Left forelimb (tissue), 1 donor: ENCODE results near the gene CPZ.
"Not testable (repeated sequence)": the region's sequence is repeated elsewhere in the genome, so short reads cannot be mapped to it uniquely, and the experiment has no call there.

Experiments used
- DNase-seq: peaks from one replicate; pipeline ENCODE4 v3.0.0-alpha.2; 2018; ENCODE audit warnings: low spot score

Gene CPZ

DNA sequence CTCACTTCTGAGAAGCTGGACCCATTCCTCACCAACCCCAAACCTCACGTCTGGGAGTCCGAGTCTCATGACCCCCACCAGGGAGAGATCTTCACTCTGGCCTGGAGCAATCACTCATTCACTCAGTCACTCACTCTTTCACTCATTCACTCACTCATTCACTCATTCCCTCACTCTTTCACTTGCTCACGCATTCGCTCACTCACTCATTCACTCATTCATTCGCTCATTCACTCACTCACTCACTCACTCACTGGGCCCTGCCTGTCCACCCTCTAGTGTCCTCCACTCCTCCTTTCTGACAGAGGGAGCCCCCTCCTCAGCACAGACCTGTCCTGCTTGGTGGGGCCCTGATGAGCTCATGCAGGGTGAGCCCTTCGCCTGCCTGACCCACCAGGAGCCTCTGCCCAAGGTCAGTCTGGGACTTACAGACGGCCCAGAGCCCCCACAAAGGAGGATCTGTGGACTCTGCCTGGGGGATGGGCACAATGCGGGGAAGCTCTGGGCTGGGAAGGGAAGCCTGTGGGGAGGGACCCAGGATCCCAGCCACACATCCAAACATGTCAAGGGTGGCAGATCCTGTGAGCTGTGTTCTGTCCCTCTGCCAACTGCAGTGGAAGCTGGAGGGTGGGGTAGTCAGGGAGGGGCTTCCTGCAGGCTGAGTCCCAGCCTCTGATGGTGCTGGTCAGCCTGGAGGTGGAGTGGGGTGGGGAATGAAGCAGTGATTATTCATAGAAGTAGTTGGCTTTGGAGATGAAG lies 18.5 kb downstream of the CPZ start:
- DNase-seq, result no peak

DNA sequence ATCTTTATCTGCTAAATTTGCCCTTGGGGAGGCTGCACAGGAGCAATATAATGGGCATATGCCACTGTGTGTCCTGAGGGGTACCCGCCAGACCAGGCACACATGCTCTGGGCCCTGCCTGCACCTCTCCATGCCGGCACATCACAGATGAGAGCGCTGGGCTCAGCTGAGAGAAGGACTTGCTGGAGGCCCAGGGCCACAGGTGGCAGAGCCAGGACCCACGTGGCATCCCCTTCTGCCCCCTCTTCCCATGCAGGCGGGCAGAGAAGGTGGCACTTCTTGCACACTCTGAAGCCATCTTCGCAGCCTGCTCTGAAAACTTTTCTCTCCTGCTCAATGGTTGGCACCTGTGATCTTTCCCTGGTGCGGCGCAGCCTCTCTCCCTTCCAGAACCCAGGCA lies 20.1 kb downstream of the CPZ start:
- no peak for DNase-seq

DNA sequence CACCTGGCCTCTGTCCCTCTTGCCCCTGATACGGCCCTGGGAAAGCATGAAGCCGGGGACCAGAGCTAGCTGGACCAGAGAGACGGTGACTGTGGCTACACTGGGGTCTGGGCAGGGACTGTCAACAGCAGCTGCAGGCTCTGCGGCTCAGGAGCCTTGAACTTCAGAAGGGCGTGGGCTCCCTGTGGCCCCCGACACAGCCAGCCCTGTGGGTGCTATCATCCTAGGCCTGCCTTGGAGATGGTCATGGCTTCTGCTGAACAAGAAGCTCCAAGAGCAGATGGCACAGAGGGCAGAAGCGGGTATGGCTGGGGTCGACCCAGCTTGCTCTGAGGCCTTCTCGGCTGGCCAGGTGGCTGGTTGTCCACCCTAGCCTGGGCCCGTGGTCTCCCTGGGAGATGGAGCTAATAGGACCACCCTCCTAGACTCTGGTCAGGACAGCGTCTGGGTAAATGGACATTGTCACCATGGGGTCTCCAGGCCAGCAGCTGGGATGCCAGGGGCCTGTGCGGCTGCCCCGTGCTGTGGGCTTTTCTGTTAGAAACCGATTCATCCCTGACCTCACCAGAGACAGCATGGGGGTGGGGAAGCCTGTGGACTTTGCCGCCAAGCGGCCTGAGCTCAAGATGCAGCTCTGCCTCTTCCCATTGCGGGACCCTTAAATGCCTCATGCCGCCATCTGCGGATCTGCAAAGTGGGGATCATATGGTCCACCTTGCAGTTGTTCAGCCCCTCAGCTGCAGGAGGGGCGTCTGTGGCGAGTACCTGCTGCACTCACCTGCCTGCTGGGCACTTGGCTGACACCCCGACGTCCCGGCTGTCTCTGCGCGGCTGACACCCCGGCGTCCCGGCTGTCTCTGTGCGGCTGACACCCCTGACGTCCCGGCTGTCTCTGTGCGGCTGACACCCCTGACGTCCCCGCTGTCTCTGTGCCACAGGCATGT lies 21.1 kb downstream of the CPZ start:
- DNase-seq, result no peak

DNA sequence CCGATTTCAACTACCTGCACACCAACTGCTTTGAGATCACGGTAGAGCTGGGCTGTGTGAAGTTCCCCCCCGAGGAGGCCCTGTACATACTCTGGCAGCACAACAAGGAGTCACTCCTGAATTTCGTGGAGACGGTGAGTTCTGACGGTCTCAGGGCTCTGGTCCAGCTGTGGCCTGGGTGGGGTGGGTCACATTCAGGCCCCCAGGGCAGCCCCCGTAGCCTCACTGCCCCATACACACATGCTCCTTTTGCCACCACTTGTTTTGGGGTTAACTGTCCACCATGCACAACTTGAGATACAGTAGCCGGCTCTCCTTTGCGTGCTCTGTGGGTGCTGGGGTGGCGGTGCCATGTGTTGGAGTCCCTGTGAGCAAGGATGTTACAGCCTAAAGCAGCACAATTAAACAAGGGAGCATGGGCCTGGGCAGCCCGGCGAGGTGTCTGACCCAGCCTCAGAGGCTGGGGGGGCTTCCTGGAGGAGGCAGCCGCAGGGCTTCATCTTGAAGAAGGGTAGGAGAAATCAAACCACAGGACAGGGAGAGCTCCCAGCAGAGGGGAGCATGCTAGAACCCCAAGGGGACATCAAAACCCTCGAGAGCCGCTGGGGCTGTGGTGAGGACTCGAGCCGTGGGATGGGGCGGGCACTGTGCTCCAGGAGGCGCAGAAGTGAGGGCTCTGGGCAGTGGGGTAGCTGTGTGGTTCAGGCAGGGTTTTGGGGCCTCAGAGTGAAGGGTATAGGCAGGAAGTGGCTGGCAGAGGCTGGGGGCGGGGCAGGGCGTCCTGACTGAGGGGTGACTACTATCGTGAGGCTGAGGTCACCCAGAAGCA lies 22.0 kb downstream of the CPZ start:
- no peak for DNase-seq

DNA sequence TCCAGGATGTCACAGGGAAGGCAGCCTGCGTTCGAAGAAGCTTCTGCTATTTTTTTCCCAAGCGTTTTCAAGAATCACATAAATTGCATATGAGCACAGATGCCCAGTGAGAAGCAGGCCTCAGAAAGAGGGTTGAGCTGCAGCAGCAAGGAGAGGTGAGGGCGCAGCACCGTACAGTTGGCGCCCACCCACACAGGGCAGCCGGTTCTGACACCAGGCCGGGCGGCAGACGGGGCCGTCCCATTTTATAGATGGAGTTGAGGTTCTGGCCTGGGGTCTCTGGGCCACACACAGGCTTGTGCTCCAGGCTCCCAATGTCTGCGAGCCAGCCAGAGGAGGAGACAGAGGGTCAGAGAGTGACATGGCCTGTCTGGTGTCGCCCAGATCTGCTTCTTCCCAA lies 22.8 kb downstream of the CPZ start:
- no peak for DNase-seq

DNA sequence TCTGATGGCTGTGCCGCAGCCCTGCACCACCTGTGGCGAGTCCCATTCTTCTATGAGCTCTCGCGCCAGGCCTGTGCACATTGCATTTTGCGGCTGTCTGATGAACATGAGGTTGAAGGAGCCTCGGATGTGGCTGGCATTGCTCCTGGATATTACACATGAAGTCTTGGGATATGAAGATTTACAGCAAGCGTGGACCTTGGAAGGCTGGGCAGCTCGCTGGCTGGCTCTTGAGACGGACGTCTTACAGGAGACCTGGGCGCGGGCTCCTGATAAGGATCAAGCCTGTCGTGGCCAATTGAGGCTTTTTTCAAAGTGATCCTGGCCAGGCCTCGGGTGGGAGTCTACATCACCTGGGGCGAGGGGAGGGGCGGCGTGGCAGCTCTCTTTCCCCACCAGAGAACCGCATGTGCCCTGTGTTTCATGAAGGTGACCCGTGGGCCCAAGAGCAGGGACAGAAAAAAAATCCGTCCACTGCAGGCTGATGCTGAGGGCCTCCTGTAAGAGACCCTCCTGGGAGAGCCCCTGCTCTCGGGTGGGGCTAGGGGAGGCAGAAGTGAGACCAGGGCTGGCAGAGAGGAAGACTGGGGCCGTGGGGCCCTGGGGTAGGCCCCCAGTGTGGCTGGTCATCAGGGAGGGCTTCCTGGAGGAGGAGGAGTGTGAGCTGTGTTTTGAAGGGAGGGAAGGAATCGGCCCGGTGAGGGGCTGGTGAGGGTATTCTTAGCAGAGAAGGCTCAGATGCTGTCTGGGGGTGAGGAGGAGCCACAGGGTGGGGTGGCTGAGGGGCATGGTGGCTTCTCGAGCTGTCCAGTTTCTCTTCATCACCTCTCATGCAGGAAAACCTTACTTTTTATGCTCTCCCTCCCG lies 23.6 kb downstream of the CPZ start:
- DNase-seq, result no peak

DNA sequence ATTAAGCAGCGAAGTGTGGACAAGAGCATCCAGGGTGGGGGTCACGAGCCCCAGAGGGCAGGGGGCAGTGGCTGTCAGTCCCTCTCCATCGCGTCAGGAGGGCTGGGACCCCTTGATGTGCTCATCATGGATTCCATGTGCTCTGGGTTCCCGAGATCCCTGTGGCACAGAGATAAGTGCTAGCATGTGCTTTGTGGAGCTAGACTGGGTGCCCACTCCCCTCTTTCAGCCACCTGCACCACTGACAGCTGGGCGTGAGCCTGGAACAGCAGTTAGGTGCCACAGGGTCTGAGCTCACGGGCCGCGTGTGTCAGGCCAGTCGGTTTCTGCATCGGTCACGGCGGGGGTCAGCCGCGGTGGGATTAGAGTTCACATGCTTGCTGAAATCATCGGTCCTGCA lies 24.3 kb downstream of the CPZ start:
- DNase-seq, result no peak

DNA sequence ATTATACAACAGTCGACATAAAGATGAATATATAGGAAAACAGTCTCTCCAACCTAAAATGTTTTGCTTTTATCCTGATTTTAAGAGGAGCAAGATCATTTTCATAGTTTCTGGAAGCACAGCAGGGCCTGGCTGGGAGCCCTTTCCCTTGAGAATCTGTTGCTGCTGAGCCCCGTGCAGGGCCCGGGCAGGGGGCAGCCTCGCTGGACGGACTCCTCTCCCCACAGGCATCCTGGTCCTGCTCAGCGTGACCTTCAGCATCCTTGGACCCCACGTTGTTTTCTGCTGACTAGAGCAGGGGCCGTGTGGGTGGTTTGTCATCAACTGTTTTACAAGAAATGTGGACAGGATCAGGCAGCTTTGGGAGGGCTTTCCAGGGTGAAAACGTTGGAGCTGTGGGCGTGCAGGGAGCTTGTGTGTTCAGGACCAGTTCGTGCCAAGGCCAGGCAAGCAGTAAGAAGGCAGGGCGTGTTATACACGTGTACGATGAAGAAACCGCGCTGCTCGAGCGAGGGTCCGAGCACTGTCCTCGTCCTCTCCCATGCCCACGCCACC lies 25.0 kb downstream of the CPZ start:
- DNase-seq, result no peak

DNA sequence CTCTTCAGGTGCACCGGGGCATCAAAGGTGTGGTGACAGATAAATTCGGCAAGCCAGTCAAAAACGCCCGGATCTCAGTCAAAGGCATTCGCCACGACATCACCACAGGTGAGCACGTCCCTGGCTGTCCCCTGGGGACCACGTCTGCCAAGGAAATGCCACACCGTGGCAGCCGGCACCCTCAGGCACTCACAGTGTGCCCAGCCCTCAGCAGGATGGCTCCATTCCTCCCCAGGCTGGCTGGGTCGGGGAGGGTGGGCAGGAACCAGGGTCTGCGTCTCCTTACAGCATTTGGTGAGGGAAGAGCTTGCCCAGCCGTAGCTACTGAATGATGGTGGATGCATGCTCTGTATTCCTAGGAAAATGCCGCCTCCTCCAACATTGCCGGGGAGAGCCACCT lies 25.9 kb downstream of the CPZ start:
- no peak for DNase-seq

DNA sequence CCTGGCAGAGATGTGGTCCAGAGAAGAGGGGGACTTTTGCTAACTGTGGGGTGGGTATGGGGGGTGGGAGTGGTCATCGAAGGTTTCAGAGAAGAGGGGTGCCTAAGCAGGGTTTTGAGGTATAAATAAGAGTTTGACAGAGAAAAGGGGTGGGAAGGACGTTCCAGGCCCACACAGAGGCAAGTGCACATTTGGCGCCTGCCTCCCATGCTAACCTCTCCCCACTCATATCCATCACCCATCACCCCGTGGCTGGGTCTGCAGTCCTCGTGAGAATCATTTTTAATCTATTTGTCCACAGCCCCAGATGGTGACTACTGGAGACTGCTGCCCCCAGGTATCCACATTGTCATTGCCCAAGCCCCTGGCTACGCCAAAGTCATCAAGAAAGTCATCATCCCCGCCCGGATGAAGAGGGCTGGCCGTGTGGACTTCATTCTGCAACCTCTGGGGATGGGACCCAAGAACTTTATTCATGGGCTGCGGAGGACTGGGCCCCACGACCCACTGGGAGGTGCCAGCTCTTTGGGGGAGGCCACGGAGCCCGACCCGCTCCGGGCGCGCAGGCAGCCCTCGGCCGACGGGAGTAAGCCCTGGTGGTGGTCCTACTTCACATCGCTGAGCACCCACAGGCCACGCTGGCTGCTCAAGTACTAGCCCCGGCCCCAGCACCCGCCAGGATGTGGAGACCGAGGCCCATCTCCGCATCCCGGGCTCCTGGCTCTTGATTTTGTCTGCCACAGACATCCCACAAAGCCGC lies 26.6 kb downstream of the CPZ start:
- no peak for DNase-seq

DNA sequence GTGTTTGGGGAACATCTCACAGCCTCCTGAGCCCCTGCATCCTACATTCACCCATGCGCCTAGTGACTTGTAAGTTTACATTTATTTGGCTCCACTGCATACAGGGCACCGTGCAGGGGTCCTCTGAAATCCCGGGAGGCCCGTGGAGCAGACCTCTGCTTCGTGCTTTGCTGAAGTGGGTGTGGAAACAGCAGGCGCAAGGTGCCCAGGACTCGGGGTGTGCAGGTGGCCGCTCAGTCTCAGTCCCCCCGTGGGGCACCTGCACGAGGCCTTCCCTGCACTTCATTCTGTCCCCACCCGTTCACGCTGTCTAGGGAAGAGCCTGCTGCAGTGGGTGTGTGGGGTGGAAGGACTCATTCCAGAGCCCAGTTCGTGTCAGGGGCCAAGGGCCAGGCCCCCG lies 28.6 kb downstream of the CPZ start:
- DNase-seq, result not testable (repeated sequence)

DNA sequence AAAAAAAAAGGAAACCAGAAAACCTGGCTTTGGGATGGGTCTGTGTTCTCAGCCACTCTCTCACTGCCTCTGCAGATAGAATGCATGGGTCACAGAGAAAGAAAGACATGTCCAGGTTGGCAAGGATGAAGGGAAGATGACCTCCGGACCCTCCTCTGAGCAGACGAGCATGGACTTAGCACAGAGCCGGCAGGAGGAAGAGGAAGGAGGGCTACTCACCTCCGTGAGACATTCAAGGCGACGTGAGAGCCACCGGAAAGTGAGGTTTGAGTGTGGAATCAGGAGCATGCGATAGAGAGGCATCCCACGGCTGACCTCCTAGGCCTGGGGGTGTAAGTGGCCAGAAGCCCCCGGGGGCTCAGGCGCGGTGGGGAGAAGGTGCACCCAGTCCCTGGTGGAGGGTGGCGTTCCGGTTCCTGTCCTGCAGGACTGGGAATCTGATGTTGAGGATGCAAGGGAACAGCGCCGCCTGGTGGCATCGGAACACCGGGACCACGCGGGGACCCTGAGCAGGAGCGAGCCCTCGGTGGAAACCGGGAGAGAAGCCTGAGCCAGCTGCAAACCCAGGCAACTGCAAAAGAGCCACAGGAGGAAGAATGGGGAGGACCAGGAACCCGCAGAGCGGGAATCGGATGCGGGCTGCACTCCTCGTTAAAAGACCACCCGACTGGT lies 32.2 kb downstream of the CPZ start:
- not testable (repeated sequence) for DNase-seq

DNA sequence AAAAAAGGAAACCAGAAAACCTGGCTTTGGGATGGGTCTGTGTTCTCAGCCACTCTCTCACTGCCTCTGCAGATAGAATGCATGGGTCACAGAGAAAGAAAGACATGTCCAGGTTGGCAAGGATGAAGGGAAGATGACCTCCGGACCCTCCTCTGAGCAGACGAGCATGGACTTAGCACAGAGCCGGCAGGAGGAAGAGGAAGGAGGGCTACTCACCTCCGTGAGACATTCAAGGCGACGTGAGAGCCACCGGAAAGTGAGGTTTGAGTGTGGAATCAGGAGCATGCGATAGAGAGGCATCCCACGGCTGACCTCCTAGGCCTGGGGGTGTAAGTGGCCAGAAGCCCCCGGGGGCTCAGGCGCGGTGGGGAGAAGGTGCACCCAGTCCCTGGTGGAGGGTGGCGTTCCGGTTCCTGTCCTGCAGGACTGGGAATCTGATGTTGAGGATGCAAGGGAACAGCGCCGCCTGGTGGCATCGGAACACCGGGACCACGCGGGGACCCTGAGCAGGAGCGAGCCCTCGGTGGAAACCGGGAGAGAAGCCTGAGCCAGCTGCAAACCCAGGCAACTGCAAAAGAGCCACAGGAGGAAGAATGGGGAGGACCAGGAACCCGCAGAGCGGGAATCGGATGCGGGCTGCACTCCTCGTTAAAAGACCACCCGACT lies 37.8 kb downstream of the CPZ start:
- not testable (repeated sequence) for DNase-seq

DNA sequence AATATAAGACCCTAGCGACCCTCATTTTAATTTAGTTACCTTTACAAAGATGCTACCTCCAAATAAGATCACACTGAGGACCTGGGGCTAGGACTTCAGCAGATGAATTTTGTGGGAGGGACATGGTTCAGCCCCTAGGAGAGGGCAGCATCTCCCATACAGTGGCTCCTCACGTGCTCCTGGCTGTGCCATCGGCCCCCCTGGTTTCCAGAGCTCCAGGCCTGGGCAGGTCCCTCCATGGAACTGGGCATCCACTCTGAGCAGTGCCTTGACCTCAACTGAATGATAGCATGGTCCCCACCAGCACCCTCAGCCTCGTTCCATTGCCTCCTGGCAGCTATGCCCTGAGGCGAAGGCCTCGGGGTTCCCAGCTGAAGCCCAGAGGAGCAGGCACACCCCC lies 39.3 kb downstream of the CPZ start:
- not testable (repeated sequence) for DNase-seq

DNA sequence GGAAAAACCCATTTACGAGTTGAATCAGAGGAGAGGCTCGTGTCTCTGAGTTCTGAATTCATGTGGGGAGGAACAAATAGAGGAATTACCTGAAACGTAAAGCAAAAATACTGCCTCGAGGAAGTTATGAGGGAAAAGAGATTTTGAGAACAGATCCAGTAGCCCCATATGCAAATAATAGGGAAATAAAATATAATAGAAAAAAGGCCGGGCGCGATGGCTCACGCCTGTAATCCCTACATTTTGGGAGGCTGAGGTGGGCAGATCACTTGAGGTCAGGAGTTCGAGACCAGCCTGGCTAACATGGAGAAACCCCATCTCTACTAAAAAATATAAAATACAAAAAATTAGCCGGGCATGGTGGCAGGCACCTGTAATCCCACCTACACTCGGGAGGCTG lies 42.2 kb downstream of the CPZ start:
- not testable (repeated sequence) for DNase-seq

DNA sequence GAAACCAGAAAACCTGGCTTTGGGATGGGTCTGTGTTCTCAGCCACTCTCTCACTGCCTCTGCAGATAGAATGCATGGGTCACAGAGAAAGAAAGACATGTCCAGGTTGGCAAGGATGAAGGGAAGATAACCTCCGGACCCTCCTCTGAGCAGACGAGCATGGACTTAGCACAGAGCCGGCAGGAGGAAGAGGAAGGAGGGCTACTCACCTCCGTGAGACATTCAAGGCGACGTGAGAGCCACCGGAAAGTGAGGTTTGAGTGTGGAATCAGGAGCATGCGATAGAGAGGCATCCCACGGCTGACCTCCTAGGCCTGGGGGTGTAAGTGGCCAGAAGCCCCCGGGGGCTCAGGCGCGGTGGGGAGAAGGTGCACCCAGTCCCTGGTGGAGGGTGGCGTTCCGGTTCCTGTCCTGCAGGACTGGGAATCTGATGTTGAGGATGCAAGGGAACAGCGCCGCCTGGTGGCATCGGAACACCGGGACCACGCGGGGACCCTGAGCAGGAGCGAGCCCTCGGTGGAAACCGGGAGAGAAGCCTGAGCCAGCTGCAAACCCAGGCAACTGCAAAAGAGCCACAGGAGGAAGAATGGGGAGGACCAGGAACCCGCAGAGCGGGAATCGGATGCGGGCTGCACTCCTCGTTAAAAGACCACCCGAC lies 43.5 kb downstream of the CPZ start:
- DNase-seq, result not testable (repeated sequence)

DNA sequence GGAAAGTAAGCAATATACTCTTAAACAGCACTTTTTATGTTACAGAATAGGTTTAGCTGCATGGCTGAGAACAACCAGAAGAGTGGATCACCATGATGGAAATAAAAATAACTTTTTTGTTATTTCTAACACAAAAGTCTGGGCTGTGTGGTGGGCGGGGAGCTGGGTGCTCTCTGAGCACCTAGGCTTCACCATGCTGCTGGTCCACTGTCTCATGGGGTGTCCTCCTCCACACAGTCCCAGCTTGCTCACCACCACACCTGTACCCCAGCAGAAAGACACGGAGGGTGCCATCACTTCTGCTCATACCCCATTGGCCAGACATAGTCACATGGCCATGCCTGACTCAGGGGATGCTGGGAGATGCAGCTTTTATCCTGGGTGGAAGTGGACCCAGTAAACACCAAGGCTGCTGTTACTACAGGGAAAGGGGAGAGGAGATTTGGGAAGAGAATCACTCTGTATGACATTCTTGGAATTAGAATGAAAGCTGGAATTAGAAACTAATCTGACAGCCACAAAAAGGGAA lies 45.0 kb downstream of the CPZ start:
- no peak for DNase-seq

DNA sequence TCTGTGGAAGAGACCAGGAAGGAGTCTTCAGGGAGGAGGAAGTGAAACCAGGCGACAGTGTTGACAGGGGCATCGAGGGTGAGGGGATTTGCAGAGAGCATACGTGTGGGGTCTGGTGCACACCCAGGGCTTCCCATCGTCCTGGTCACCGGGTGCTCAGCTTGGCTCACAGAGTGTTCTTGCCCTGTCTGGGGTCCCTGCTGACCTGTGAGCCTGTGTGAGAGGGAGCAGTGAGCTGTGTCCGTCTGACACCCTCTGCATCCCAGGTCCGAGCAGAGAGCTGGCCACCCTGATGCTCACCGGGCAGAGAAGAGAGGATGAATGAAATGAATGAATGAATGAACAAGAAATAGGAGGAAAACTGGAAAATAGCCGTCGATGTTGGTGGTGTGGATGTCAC lies 46.5 kb downstream of the CPZ start:
- DNase-seq, result no peak
